Neural cell (in vitro differentiated cells): ENCODE data around the gene MSMP. TPM values are rescaled to one million over a fixed set of nuclear protein-coding genes. Genes with fewer than 3 reads are reported as not detected.

Experiments used
- H2AFZ ChIP-seq: fragments of 200-600, 300-800 bp; sonication (generic), shearing (Covaris generic); 2 replicates; pipeline ENCODE4 v1.6.0; 2014; ENCODE audit warnings: low read depth, mild to moderate bottlenecking, antibody characterized with exemption, low read length, moderate library complexity
- H3F3A ChIP-seq: fragments of 200-600 bp; shearing (Covaris generic); 2 replicates; pipeline ENCODE4 v1.6.1; 2016; ENCODE audit warnings: mild to moderate bottlenecking, moderate library complexity, mixed read lengths, antibody characterized with exemption, low read length; ENCODE audit not compliant: insufficient read depth, poor library complexity, severe bottlenecking
- H3K27ac ChIP-seq: fragments of 200-600, 300-800 bp; sonication (generic), shearing (Covaris generic); 2 replicates; pipeline ENCODE4 v1.5.1; 2014; ENCODE audit warnings: mild to moderate bottlenecking, low read length, moderate library complexity
- H3K27me3 ChIP-seq: fragments of 300-800, 200-600 bp; sonication (generic), shearing (Covaris generic); 2 replicates; pipeline ENCODE4 v1.6.0; 2014; ENCODE audit warnings: mild to moderate bottlenecking, low read depth, low read length, moderate library complexity; ENCODE audit not compliant: insufficient read depth
- H3K36me3 ChIP-seq: fragments of 300-800, 200-600 bp; sonication (generic), shearing (Covaris generic); 2 replicates; pipeline ENCODE4 v1.5.1; 2014; ENCODE audit warnings: mild to moderate bottlenecking, antibody characterized with exemption, low read length, moderate library complexity; ENCODE audit not compliant: insufficient read depth
- H3K4me2 ChIP-seq: fragments of 300-800, 200-600 bp; sonication (generic), shearing (Covaris generic); 2 replicates; pipeline ENCODE4 v1.6.0; 2014; ENCODE audit warnings: mild to moderate bottlenecking, low read length
- H3K4me3 ChIP-seq: fragments of 300-800, 200-600 bp; sonication (generic), shearing (Covaris generic); 2 replicates; pipeline ENCODE4 v1.5.1; 2014; ENCODE audit warnings: mild to moderate bottlenecking, low read length, moderate library complexity
- H3K79me2 ChIP-seq: fragments of 200-600 bp; shearing (Covaris generic); replicated peaks from 2 replicates; pipeline ENCODE4 v1.6.0; 2014; ENCODE audit warnings: mild to moderate bottlenecking, low read length, moderate library complexity; ENCODE audit not compliant: insufficient read depth
- H3K9ac ChIP-seq: fragments of 300-800, 200-600 bp; sonication (generic), shearing (Covaris generic); 2 replicates; pipeline ENCODE4 v1.6.1; 2016; ENCODE audit warnings: mild to moderate bottlenecking, low read length, mixed read lengths
- H3K9me2 ChIP-seq: fragments of 200-600 bp; shearing (Covaris generic); 2 replicates; pipeline ENCODE4 v1.6.1; 2016; ENCODE audit warnings: mild to moderate bottlenecking, low read length, mixed read lengths; ENCODE audit not compliant: insufficient read depth
- H3K9me3 ChIP-seq: fragments of 200-600, 300-800 bp; sonication (generic), shearing (Covaris generic); 2 replicates; pipeline ENCODE4 v1.6.1; 2016; ENCODE audit warnings: mild to moderate bottlenecking, mixed run types, low read length, moderate library complexity, mixed read lengths
- H4K20me1 ChIP-seq: fragments of 200-600 bp; shearing (Covaris generic); 2 replicates; pipeline ENCODE4 v1.6.1; 2016; ENCODE audit warnings: mild to moderate bottlenecking, mixed run types; ENCODE audit not compliant: insufficient read depth
- CTCF ChIP-seq: fragments of 450-650 bp; IDR thresholded peaks from 2 replicates; pipeline ENCODE4 v1.5.1; 2014; ENCODE audit warnings: antibody characterized with exemption, mild to moderate bottlenecking, moderate library complexity; ENCODE audit not compliant: poor library complexity, severe bottlenecking
- EP300 ChIP-seq: fragments of 450-650 bp; conservative IDR thresholded peaks from 2 replicates; pipeline ENCODE4 v1.6.1; 2014; ENCODE audit warnings: antibody characterized with exemption, mild to moderate bottlenecking, moderate library complexity; ENCODE audit not compliant: poor library complexity, severe bottlenecking
- EZH2 ChIP-seq: fragments of 200-600, 300-800 bp; shearing (Covaris generic), sonication (generic); IDR thresholded peaks from 2 replicates; pipeline ENCODE4 v1.6.1; 2014; ENCODE audit warnings: antibody characterized with exemption, low read length, borderline replicate concordance, mild to moderate bottlenecking; ENCODE audit not compliant: insufficient read depth, poor library complexity, severe bottlenecking
- MXI1 ChIP-seq: fragments of 450-650 bp; conservative IDR thresholded peaks from 2 replicates; pipeline ENCODE4 v1.6.1; 2014; ENCODE audit warnings: antibody characterized with exemption, mild to moderate bottlenecking; ENCODE audit not compliant: poor library complexity, severe bottlenecking
- POLR2AphosphoS5 ChIP-seq: IDR thresholded peaks from 2 replicates; pipeline ENCODE4 v1.6.1; 2012
- RAD21 ChIP-seq: fragments of 450-650 bp; conservative IDR thresholded peaks from 2 replicates; pipeline ENCODE4 v1.6.1; 2014; ENCODE audit warnings: antibody characterized with exemption, mild to moderate bottlenecking, moderate library complexity
- REST ChIP-seq: IDR thresholded peaks from 2 replicates; pipeline ENCODE4 v1.6.1; 2012; ENCODE audit warnings: borderline replicate concordance
- SMC3 ChIP-seq: fragments of 450-650 bp; conservative IDR thresholded peaks from 2 replicates; pipeline ENCODE4 v1.6.1; 2014; ENCODE audit warnings: antibody characterized with exemption, mild to moderate bottlenecking, moderate library complexity; ENCODE audit not compliant: poor library complexity
- TAF1 ChIP-seq: IDR thresholded peaks from 2 replicates; pipeline ENCODE4 v1.6.1; 2012; ENCODE audit warnings: low read depth
- polyA plus RNA-seq: library from polyadenylated mRNA; depleted of rRNA; stranded (reverse); fragments of >200 nt; gene quantifications from 2 replicates; pipeline ENCODE4 v1.2.3, GENCODE V29; 2014

The MSMP gene
- polyA plus RNA-seq, 1 donor from 2014 or later: not detected

DNA sequence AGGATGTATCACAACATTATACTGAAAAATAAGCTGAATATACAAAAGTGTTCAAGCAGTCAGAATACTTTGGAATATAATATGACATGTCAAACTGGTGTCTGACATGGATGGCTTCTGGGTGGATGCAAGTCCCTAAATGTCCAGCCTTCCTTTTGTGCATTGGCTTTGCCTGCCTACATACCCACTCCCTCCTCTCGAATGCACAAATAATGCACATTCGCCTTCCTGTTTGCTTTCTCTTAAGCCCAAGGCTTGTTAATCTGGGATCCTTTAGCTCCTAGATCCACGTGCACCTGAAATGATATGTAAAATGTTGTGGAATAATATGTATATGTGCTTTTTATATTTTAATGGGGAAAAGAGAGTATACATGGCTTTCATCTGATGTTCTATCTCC, 24.4 kb upstream of the MSMP start:
- Histone ChIP-seq H3K9me3 (no peaks in the 10 kb centered on the region), H3K27me3 (no peaks in the 10 kb centered on the region), H3K4me3 (no peak overlapping the region), H2AFZ (no peak overlapping the region), H3K36me3 (no peaks in the 10 kb centered on the region), H3K79me2 (no peaks in the 10 kb centered on the region), H3K9ac (no peak overlapping the region), H3K4me2 (no peak overlapping the region), H3K9me2 (no peaks in the 10 kb centered on the region), H3K27ac (no peak overlapping the region), H4K20me1 (no peaks in the 10 kb centered on the region), H3F3A (no peaks in the 10 kb centered on the region)
- no peak for TF ChIP-seq EZH2

DNA sequence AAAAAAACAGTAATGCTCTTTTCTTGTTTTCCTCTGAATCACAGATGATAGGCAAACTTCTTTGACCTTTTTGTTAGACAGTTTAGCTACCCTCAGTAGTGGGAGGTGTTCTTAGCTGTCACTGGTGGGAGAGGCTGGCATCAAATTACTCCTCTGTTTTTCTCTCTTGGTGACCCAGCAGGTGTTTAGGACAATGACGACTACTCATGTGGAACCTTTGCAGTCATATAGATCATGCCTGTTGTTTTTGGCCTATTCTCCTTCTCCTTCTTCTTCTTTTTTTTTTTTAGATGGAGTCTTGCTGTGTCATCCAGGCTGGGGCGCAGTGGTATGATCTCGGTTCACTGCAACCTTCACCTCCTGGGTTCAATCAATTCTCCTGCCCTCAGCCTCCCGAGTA, 21.9 kb upstream of the MSMP start:
- Histone ChIP-seq H3K9me2 (no peaks in the 10 kb centered on the region), H3K4me2 (no peak overlapping the region), H3K9ac (no peak overlapping the region), H3K4me3 (no peak overlapping the region), H3K36me3 (no peaks in the 10 kb centered on the region), H4K20me1 (no peaks in the 10 kb centered on the region), H3K27ac (no peak overlapping the region), H2AFZ (no peak overlapping the region), H3K27me3 (no peaks in the 10 kb centered on the region), H3F3A (no peaks in the 10 kb centered on the region), H3K79me2 (no peaks in the 10 kb centered on the region), H3K9me3 (no peaks in the 10 kb centered on the region)
- TF ChIP-seq EP300 (no peak), CTCF (no peak), EZH2 (no peak), RAD21 (no peak)

- Histone ChIP-seq H3K9ac (no peak overlapping the region), H3K9me2 (no peaks in the 10 kb centered on the region), H3K36me3 (no peaks in the 10 kb centered on the region), H3K4me3 (no peak overlapping the region), H4K20me1 (no peaks in the 10 kb centered on the region), H3K79me2 (no peaks in the 10 kb centered on the region), H3F3A (no peaks in the 10 kb centered on the region), H2AFZ (no peak overlapping the region), H3K27ac (no peak overlapping the region), H3K4me2 (no peak overlapping the region), H3K27me3 (no peaks in the 10 kb centered on the region), H3K9me3 (no peaks in the 10 kb centered on the region)
- TF ChIP-seq EZH2: no peak
Measured at GRCh38 chr9:35774907-35775635, 21.0 kb upstream of the MSMP start.

GRCh38 chr9:35771943-35772342, 17.9 kb upstream of the MSMP start:
- no peaks in the 10 kb centered on the region for H3K27me3 ChIP-seq
- no peak overlapping the region for H3K9ac ChIP-seq
- H3K27ac ChIP-seq: no peak overlapping the region
- TF ChIP-seq MXI1: no peak
- TF ChIP-seq CTCF: no peak
- TF ChIP-seq SMC3: no peak
- TF ChIP-seq POLR2AphosphoS5: no peak
- TF ChIP-seq RAD21: no peak
- no peak for TF ChIP-seq REST
- TF ChIP-seq EZH2: no peak
- TF ChIP-seq EP300: no peak
- TF ChIP-seq TAF1: no peak
- H4K20me1 ChIP-seq: no peaks in the 10 kb centered on the region
- H3K9me2 ChIP-seq: no peaks in the 10 kb centered on the region
- no peak overlapping the region for H3K4me2 ChIP-seq
- H2AFZ ChIP-seq: no peak overlapping the region
- H3F3A ChIP-seq: no peaks in the 10 kb centered on the region
- no peaks in the 10 kb centered on the region for H3K9me3 ChIP-seq
- no peak overlapping the region for H3K4me3 ChIP-seq
- no peaks in the 10 kb centered on the region for H3K36me3 ChIP-seq
- H3K79me2 ChIP-seq: peaks cover 3% of the 10 kb centered on the region
